Measurements from ENCODE around the gene CD226. TPM values are rescaled to one million over a fixed set of nuclear protein-coding genes. Genes with fewer than 3 reads are reported as not detected.
"Not testable (repeated sequence)": the region's sequence is repeated elsewhere in the genome, so short reads cannot be mapped to it uniquely, and the experiment has no call there.

Gene CD226
- total RNA-seq, 4 donors from 2014 or later: 0.05 to 0.24 (median 0.16) TPM

DNA sequence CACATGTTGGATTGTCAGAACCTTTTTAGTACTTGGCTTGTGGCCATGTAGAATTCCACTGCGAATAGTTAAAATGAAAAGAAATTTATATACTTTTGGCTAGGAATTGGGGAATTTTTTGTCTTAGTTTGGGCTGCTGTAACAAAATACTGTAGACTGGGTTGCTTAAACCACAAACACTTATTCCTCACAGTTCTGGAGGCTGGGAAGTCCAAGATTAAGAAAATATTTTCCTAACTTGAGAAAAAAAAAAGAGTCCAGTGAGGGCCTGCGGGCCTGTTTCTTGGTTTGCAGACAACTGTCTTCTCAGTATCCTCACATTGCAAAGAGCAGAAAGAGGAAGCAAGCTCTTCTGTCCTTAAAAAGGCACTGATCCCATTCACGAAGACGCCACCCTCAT lies 81.9 kb downstream of the CD226 start:
- no peak for TF ChIP-seq EP300 (IDR thresholded peaks at IDR 0.05)
- TF ChIP-seq, protein P1, sequence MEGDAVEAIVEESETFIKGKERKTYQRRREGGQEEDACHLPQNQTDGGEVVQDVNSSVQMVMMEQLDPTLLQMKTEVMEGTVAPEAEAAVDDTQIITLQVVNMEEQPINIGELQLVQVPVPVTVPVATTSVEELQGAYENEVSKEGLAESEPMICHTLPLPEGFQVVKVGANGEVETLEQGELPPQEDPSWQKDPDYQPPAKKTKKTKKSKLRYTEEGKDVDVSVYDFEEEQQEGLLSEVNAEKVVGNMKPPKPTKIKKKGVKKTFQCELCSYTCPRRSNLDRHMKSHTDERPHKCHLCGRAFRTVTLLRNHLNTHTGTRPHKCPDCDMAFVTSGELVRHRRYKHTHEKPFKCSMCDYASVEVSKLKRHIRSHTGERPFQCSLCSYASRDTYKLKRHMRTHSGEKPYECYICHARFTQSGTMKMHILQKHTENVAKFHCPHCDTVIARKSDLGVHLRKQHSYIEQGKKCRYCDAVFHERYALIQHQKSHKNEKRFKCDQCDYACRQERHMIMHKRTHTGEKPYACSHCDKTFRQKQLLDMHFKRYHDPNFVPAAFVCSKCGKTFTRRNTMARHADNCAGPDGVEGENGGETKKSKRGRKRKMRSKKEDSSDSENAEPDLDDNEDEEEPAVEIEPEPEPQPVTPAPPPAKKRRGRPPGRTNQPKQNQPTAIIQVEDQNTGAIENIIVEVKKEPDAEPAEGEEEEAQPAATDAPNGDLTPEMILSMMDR (IDR thresholded peaks at IDR 0.05): no peak
- no peak for TF ChIP-seq POLR2AphosphoS5 (IDR thresholded peaks at IDR 0.05)
- no peak for TF ChIP-seq POLR2A (IDR thresholded peaks at IDR 0.05)
- H3K27ac ChIP-seq: no peak overlapping the region
- H3K9me3 ChIP-seq: no peaks in the 10 kb centered on the region

DNA sequence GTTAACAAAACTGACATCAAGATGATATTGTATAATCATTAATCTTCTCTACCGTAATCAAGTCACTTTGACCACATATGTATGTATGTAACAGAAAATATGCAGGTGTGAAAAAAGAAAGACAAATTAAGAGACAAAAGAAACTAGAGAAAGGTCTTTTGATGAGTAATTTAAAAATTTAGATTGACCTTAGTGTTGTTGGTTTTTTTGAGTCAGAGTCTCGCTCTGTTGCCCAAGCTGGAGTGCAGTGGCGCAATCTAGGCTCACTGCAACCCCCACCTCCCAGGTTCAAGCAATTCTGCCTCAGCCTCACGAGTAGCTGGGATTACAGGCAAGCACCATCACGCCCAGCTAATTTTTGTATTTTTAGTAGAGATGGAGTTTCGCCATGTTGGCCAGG lies 82.9 kb downstream of the CD226 start:
- H3K4me1 ChIP-seq; H3K9me3 ChIP-seq; H3K4me3 ChIP-seq; H3K27ac ChIP-seq; H3K36me3 ChIP-seq; DNase-seq (ENCODE audit: low spot score in 2 of 2); H3K27me3 ChIP-seq: not testable (repeated sequence)
- WGBS: 86% methylated on average over 6 of the region's 6 CpGs

More for the DNA sequence above, 81.9 kb downstream of the CD226 start:
- Histone ChIP-seq H3K27me3 (no peaks in the 10 kb centered on the region), H3K4me3 (no peak overlapping the region), H3K4me1 (no peaks in the 10 kb centered on the region), H3K36me3 (no peaks in the 10 kb centered on the region)
- WGBS: 44% methylated on average over 4 of the region's 4 CpGs
- DNase-seq (ENCODE audit: low spot score in 2 of 2): no peak

DNA sequence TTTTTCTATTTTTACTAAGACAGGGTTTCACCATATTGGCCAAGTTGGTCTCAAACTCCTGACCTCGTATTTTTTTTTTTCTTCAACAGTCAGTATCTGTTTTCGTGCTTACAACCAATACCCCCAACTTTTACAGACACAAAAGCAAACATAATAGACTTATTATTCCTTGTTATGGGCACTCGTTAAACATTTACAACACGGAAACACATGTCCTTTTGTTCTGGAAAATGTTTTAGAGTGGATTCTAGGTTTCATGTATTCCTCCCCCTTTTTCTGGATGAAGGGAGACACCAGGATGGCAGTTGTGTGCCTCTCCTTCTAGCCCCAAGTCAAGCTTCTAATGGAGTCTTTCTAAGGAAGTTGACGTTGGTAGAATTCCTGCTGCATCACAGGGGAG lies 88.8 kb downstream of the CD226 start:
- Histone ChIP-seq H3K36me3 (no peaks in the 10 kb centered on the region), H3K9me3 (no peaks in the 10 kb centered on the region), H3K27ac (no peak overlapping the region), H3K4me3 (no peak overlapping the region), H3K27me3 (no peaks in the 10 kb centered on the region), H3K4me1 (no peaks in the 10 kb centered on the region)
- WGBS: 75% methylated on average over 5 of the region's 5 CpGs
- DNase-seq (ENCODE audit: low spot score in 2 of 2): no peak
- no peak for TF ChIP-seq EP300 (IDR thresholded peaks at IDR 0.05)
- TF ChIP-seq, protein P1 (IDR thresholded peaks at IDR 0.05): no peak
- no peak for TF ChIP-seq POLR2A (IDR thresholded peaks at IDR 0.05)
- TF ChIP-seq POLR2AphosphoS5 (IDR thresholded peaks at IDR 0.05): no peak

DNA sequence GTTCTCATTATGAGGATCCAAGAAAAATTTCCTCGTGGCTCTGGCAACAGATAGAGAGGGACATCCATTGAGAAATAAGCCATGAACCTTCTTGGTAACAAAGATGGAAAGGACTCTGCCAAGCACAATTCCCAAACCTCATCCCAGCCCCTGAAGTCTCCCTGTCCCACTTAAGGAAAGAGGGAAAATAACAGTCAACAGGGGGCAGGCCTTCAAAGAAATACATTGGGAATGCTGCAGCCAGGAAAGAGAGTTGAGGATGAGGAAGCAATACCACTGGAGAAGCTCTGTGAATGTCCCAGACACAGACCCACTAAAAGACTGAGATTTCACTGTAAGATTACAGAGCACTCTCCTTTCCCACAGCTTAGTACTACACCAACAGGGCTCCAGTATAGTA lies 93.2 kb downstream of the CD226 start:
- Histone ChIP-seq H3K27me3 (no peaks in the 10 kb centered on the region), H3K27ac (no peak overlapping the region), H3K4me1 (no peaks in the 10 kb centered on the region), H3K4me3 (no peak overlapping the region), H3K9me3 (no peaks in the 10 kb centered on the region), H3K36me3 (no peaks in the 10 kb centered on the region)
- TF ChIP-seq, protein P1 (IDR thresholded peaks at IDR 0.05): no peak
- TF ChIP-seq POLR2AphosphoS5 (IDR thresholded peaks at IDR 0.05) (no peak), POLR2A (IDR thresholded peaks at IDR 0.05) (no peak), EP300 (IDR thresholded peaks at IDR 0.05) (no peak)
- no peak for DNase-seq (ENCODE audit: low spot score in 2 of 2)
- 100% methylated on average over 1 of the region's 1 CpG for WGBS

DNA sequence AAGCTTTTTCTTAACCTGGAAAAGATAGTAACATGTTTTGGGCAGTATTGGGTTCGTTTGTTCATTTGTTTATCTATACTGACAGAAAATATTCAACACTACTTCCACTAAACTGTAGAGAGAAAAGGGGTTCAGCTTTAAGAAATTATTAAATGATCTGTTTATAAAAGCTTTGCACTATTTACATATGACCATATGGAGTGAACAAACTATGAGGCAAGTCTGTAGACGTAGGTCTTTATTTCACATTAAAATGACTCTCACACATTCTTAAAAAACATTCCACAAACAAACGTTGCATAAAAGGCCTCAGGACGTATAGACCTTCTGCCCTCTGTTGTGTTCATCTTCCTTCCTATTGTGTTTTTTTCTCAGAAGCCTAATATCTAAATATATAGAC lies 94.6 kb downstream of the CD226 start:
- DNase-seq (ENCODE audit: low spot score in 2 of 2): no peak
- no peak overlapping the region for H3K4me3 ChIP-seq
- 60% methylated on average over 4 of the region's 4 CpGs for WGBS
- H3K27ac ChIP-seq: no peak overlapping the region
- no peaks in the 10 kb centered on the region for H3K36me3 ChIP-seq
- no peaks in the 10 kb centered on the region for H3K4me1 ChIP-seq
- TF ChIP-seq, protein P1 (IDR thresholded peaks at IDR 0.05): no peak
- TF ChIP-seq POLR2A (IDR thresholded peaks at IDR 0.05): no peak
- no peak for TF ChIP-seq POLR2AphosphoS5 (IDR thresholded peaks at IDR 0.05)
- TF ChIP-seq EP300 (IDR thresholded peaks at IDR 0.05): no peak
- H3K9me3 ChIP-seq: no peaks in the 10 kb centered on the region
- H3K27me3 ChIP-seq: no peaks in the 10 kb centered on the region

Data from suprapubic skin (tissue), 4 donors.